ENCODE measurements around the gene NLK. TPM values are rescaled to one million over a fixed set of nuclear protein-coding genes. Genes with fewer than 3 reads are reported as not detected.

The NLK gene
- total and polyA plus RNA-seq, 2 of the 4 experiments (the other 2 are of a cell fraction), result 15.3 to 23.3 TPM

GRCh38 chr17:27994586-27994985 is 47.9 kb upstream of the NLK start:
- no TSS peak for BruUV-seq (replicated peaks)
- Histone ChIP-seq H4K5ac (ENCODE audit: low read depth, low read length) (no peak overlapping the region), H3K4ac (ENCODE audit: low read depth, low read length) (no peak overlapping the region), H3K56ac (ENCODE audit: extremely low read depth, insufficient read depth, low read length) (no peak overlapping the region), H3K14ac (replicated peaks; ENCODE audit: low read depth, low read length) (no peak overlapping the region), H4K91ac (ENCODE audit: insufficient read depth, low read depth, low read length) (no peak overlapping the region), H3K4me1 (ENCODE audit: control insufficient read depth, insufficient read depth, low read length) (no peaks in the 10 kb centered on the region), H3K4me2 (ENCODE audit: low read depth, low read length) (no peak overlapping the region), H4K20me1 (ENCODE audit: insufficient read depth, low read length) (no peaks in the 10 kb centered on the region), H3K9me3 (ENCODE audit: control insufficient read depth, insufficient read depth, low read length) (no peaks in the 10 kb centered on the region; the same call in 1 of the 2 replicates), H2AK9ac (replicated peaks; ENCODE audit: low read depth, low read length, poor library complexity) (no peak overlapping the region), H3K4me3 (ENCODE audit: insufficient read depth, low read depth, low read length) (no peak overlapping the region), H3K18ac (ENCODE audit: low read depth, low read length) (no peak overlapping the region), H2BK15ac (ENCODE audit: low read depth, low read length) (no peak overlapping the region), H3K9me1 (ENCODE audit: insufficient read depth, low read length) (no peaks in the 10 kb centered on the region), H2BK20ac (ENCODE audit: low read depth, low read length) (no peak overlapping the region), H4K8ac (ENCODE audit: low read depth in 2 of 2, low read length in 2 of 2) (no peak overlapping the region), H2AFZ (replicated peaks; ENCODE audit: low read length, poor library complexity) (no peak overlapping the region), H3K27me3 (ENCODE audit: control insufficient read depth, insufficient read depth, low read length) (peaks cover 41% of the 10 kb centered on the region), H2AK5ac (ENCODE audit: low read depth, low read length) (no peak overlapping the region), H3K9ac (ENCODE audit: low read depth, low read length) (no peak overlapping the region), H3K79me1 (ENCODE audit: low read depth in 1 of 2, low read length in 2 of 2) (no peaks in the 10 kb centered on the region), H3K23ac (ENCODE audit: low read depth, low read length) (no peak overlapping the region), H2BK120ac (ENCODE audit: low read depth, low read length) (no peak overlapping the region), H2BK5ac (ENCODE audit: low read depth, low read length, poor library complexity, severe bottlenecking) (no peak overlapping the region), H3K27ac (ENCODE audit: insufficient read depth, low read length) (no peak overlapping the region), H3K36me3 (ENCODE audit: control insufficient read depth, insufficient read depth, low read length) (no peaks in the 10 kb centered on the region)
- dilution Hi-C loops (cut with HindIII; ENCODE audit: low sequenced_read_pairs, unreplicated experiment), result no loop called here
- ChIA-PET POLR2A (ENCODE audit: unreplicated experiment) (no interaction called here), CTCF (interaction anchor here (0.7 kb wide), 1 partner anchor 13 kb away, joined by 3 read pairs; no protein-coding TSS in a partner anchor)
- in situ Hi-C loops (cut with MboI; ENCODE audit: low sequenced_read_pairs), result no loop called here
- DNase-seq (no peak), ATAC-seq (ENCODE audit: low read depth) (no peak)
- WGBS, 2 experiments (ENCODE audit: extremely low coverage in 2 of 2, insufficient read length in 1 of 2), result no CpG with 5 or more reads among the region's 1 CpG
- intact Hi-C loops (cut with micrococcal nuclease), result no loop called here
- TF ChIP-seq NFE2L2 (IDR thresholded peaks at IDR 0.05; ENCODE audit: low read depth, low read length), result no peak
- no peak for TF ChIP-seq POLR2A (IDR thresholded peaks at IDR 0.05; ENCODE audit: low read depth, low read length)
- TF ChIP-seq RAD21 (IDR thresholded peaks at IDR 0.05; ENCODE audit: low read length), result no peak

All from IMR-90 (cell line).